ENCODE results near the gene FLT1.
A peak's percentile ranks its signal among the peaks of the same experiment; 100 is the strongest.

GRCh38 chr13:28251466-28251865 is 243.5 kb downstream of the FLT1 start:
- no peak for TF ChIP-seq CTCF (IDR thresholded peaks at IDR 0.05; ENCODE audit: insufficient read depth, low read length)
- TF ChIP-seq POLR2AphosphoS5 (IDR thresholded peaks at IDR 0.05; ENCODE audit: low read depth), result no peak
- TF ChIP-seq REST (IDR thresholded peaks at IDR 0.05; ENCODE audit: insufficient replicate concordance, low read depth), result no peak
- TF ChIP-seq SPI1 (IDR thresholded peaks at IDR 0.05; ENCODE audit: borderline replicate concordance, low read depth), result peak; percentile 70; the same call in 1 of the 2 replicates

Measured in HL-60 (cell line).